ENCODE results near the gene MPHOSPH10.

The MPHOSPH10 gene

DNA sequence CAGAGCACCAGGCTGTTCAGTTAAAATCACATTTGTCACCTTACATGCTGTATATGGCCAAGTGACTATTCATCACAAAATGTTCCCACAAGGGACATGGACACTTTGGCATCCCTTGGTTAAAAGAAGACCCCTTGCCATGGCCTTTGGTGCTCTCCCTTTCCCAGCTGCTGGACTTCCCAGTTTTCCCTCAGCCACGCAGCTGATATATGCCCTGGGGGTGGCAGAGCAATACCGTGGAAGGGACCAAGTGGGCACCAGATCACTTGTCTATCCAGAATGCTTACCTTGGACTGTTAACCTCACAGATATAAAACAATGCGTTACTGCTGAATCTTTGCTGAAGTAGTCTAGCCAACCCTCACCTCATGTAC is 61.1 kb downstream of the MPHOSPH10 start:
- no peak overlapping the region for H2AFZ ChIP-seq (ENCODE audit: low read length)
- no peaks in the 10 kb centered on the region for H3K27me3 ChIP-seq (ENCODE audit: insufficient read depth, low read length)
- no peaks in the 10 kb centered on the region for H3K9me2 ChIP-seq (ENCODE audit: low read depth, low read length)
- no peak overlapping the region for H3K9ac ChIP-seq (ENCODE audit: low read length)
- no peak overlapping the region for H3K4me2 ChIP-seq (ENCODE audit: low read length)
- no peaks in the 10 kb centered on the region for H4K20me1 ChIP-seq (ENCODE audit: insufficient read depth, low read length)
- H3K79me2 ChIP-seq (ENCODE audit: insufficient read depth, low read length) = no peaks in the 10 kb centered on the region
- H3K9me3 ChIP-seq (ENCODE audit: low read length) = no peaks in the 10 kb centered on the region
- no peak for TF ChIP-seq EZH2 (IDR thresholded peaks at IDR 0.05; ENCODE audit: borderline replicate concordance, low read length)
- H3K27ac ChIP-seq (ENCODE audit: low read depth, low read length, poor library complexity, severe bottlenecking) = no peak overlapping the region
- no peaks in the 10 kb centered on the region for H3K4me1 ChIP-seq (ENCODE audit: insufficient read depth, low read length, severe bottlenecking)
- H3K4me3 ChIP-seq (ENCODE audit: low read depth, low read length, poor library complexity, severe bottlenecking) = no peak overlapping the region
- no peaks in the 10 kb centered on the region for H3K36me3 ChIP-seq (ENCODE audit: insufficient read depth, low read length)
- no peaks in the 10 kb centered on the region for H3F3A ChIP-seq (ENCODE audit: insufficient read depth, low read length)
